ENCODE data around the gene GPC6. TPM values are rescaled to one million over a fixed set of nuclear protein-coding genes. Genes with fewer than 3 reads are reported as not detected.

Gene GPC6
- total RNA-seq, 1 experiment from 2014 or later, result 0.22 TPM

DNA sequence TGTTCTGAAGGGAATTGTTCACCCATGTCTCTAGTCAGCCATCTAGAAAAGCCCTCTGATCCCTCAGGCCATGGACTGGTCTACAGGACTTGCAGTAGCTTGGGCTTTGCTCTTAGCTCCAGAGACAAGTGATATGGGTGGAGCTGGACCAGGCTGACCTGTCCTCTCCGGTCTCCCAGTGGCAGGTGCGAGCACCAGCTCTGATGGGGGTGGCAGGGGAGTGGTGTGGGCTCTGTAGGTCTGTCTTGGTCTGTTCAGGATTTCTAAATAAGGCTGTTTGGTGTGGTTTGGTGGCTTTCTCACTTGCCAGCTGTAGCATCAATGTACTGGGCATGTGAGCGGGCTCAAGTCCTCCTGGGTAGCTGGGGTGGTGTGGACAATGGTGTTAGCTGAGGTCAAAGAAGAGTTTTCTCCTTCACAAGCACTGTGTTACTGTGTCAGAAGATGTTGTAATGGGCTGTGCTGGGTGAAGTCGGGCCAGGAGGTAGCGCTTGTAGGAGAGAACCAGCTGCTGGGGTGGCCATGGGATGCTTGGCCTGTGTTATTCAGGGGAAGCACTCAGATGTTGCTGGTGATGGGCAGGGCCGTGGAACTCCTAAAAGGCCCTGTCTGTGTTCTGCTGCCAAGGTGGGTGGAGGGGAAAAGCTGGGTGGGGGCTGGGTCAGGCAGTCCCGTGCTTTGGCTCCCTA is 16.9 kb downstream of the GPC6 start:
- H3K27me3 ChIP-seq (ENCODE audit: insufficient read depth, low read length), result no peaks in the 10 kb centered on the region
- peaks cover 10 to 32% of the 10 kb centered on the region in 2 experiments; a peak in 3 of 4 replicates for H3K9me3 ChIP-seq (ENCODE audit: control insufficient read depth in 1 of 2, insufficient read depth in 1 of 2, low read depth in 1 of 2, low read length in 2 of 2)
- H4K20me1 ChIP-seq (ENCODE audit: insufficient read depth), result no peaks in the 10 kb centered on the region
- no TSS peak for BruUV-seq (replicated peaks)
- CTCF ChIA-PET, result no interaction called here
- H2AFZ ChIP-seq (ENCODE audit: low read depth, low read length, poor library complexity, severe bottlenecking), result no peak overlapping the region
- RAD21 ChIA-PET (ENCODE audit: low non-redundant PET in 1 of 2, low total read pairs in 2 of 2, uncharacterized antibody in 2 of 2, unreplicated experiment in 2 of 2), result no interaction called here
- POLR2A ChIA-PET, result no interaction called here
- intact Hi-C loops (cut with micrococcal nuclease), result no loop called here
- no peaks in the 10 kb centered on the region for H3K9me2 ChIP-seq (ENCODE audit: insufficient read depth)
- no peak overlapping the region for H3K4me2 ChIP-seq (ENCODE audit: low read length)
- no peaks in the 10 kb centered on the region for H3K79me2 ChIP-seq (ENCODE audit: insufficient read depth, low read length)
- H3K4me3 ChIP-seq (replicated peaks in 1 of 2; ENCODE audit: low read depth in 1 of 2, low read length in 2 of 2), result no peak overlapping the region
- no peak overlapping the region for H3K27ac ChIP-seq (ENCODE audit: low read depth, low read length)
- no peak overlapping the region for H3K9ac ChIP-seq (ENCODE audit: low read length)
- no peaks in the 10 kb centered on the region for H3K36me3 ChIP-seq (ENCODE audit: control insufficient read depth in 1 of 2, insufficient read depth in 2 of 2, low read length in 2 of 2)
- no peaks in the 10 kb centered on the region for H3K4me1 ChIP-seq (ENCODE audit: control insufficient read depth in 1 of 2, insufficient read depth in 2 of 2, low read length in 2 of 2)
- TF ChIP-seq POLR2AphosphoS5 (IDR thresholded peaks at IDR 0.05; ENCODE audit: low read depth, low read length) (no peak), REST (IDR thresholded peaks at IDR 0.05; ENCODE audit: low read depth) (no peak), MAX (IDR thresholded peaks at IDR 0.05) (no peak), EZH2phosphoT487 (IDR thresholded peaks at IDR 0.05; ENCODE audit: borderline replicate concordance) (no peak), SIN3A (IDR thresholded peaks at IDR 0.05; ENCODE audit: low read depth) (no peak), ZNF274 (IDR thresholded peaks at IDR 0.05; ENCODE audit: low read depth, low read length) (no peak), YY1 (IDR thresholded peaks at IDR 0.05; ENCODE audit: extremely low read depth, insufficient replicate concordance, low read depth, low read length) (no peak), EGR1 (IDR thresholded peaks at IDR 0.05; ENCODE audit: low read depth) (no peak), TCF7L2 (IDR thresholded peaks at IDR 0.05; ENCODE audit: borderline replicate concordance, extremely low read depth, insufficient read depth, insufficient read length) (no peak), SRF (IDR thresholded peaks at IDR 0.05; ENCODE audit: low read depth) (no peak), ATF3 (IDR thresholded peaks at IDR 0.05) (no peak), CBX3 (IDR thresholded peaks at IDR 0.05; ENCODE audit: low read depth) (no peak), RAD21 (IDR thresholded peaks at IDR 0.05; ENCODE audit: low read depth) (no peak)
- TF ChIP-seq, protein P1, sequence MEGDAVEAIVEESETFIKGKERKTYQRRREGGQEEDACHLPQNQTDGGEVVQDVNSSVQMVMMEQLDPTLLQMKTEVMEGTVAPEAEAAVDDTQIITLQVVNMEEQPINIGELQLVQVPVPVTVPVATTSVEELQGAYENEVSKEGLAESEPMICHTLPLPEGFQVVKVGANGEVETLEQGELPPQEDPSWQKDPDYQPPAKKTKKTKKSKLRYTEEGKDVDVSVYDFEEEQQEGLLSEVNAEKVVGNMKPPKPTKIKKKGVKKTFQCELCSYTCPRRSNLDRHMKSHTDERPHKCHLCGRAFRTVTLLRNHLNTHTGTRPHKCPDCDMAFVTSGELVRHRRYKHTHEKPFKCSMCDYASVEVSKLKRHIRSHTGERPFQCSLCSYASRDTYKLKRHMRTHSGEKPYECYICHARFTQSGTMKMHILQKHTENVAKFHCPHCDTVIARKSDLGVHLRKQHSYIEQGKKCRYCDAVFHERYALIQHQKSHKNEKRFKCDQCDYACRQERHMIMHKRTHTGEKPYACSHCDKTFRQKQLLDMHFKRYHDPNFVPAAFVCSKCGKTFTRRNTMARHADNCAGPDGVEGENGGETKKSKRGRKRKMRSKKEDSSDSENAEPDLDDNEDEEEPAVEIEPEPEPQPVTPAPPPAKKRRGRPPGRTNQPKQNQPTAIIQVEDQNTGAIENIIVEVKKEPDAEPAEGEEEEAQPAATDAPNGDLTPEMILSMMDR (IDR thresholded peaks at IDR 0.05 in 2 of 3, conservative IDR thresholded peaks at IDR 0.05 in 1 of 3; ENCODE audit: borderline replicate concordance in 1 of 3, insufficient read depth in 1 of 3, low read depth in 2 of 3, low read length in 2 of 3), result no peak
- no peak for DNase-seq (ENCODE audit: low read depth, low spot score)
- no peak for ATAC-seq
